Measurements from ENCODE around the gene CSRP1.

Gene CSRP1

DNA sequence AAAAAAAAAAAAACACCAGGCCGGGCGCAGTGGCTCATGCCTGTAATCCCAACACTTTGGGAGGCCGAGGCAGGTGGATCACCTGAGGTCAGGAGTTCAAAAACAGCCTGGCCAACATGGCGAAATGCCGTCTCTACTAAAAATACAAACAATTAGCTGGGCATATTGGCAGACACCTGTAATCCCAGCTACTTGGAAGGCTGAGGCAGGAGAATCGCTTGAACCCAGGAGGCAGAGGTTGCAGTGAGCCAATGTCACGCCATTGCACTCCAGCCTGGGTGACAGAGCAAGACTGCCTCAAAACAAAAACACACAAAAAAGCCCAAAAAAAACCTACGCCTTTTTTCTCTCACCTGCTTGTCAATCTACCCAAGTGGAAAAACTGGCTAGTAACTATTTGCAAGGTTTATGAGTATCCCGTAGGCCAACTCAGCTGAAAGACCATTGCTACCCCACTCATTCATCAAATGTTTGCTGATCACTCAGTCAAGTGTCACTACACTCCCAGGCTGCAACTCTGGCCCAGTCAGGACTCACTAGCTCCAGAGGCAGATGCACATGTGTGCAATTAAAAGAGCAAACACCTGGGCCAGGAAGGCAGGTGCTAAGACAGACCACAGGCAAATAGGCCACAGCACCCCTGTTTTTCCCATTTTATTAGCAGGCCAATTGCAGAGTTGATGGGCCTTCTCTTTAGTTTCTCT, 2.0 kb downstream of the CSRP1 start:
- TF ChIP-seq, protein P1, sequence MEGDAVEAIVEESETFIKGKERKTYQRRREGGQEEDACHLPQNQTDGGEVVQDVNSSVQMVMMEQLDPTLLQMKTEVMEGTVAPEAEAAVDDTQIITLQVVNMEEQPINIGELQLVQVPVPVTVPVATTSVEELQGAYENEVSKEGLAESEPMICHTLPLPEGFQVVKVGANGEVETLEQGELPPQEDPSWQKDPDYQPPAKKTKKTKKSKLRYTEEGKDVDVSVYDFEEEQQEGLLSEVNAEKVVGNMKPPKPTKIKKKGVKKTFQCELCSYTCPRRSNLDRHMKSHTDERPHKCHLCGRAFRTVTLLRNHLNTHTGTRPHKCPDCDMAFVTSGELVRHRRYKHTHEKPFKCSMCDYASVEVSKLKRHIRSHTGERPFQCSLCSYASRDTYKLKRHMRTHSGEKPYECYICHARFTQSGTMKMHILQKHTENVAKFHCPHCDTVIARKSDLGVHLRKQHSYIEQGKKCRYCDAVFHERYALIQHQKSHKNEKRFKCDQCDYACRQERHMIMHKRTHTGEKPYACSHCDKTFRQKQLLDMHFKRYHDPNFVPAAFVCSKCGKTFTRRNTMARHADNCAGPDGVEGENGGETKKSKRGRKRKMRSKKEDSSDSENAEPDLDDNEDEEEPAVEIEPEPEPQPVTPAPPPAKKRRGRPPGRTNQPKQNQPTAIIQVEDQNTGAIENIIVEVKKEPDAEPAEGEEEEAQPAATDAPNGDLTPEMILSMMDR (IDR thresholded peaks at IDR 0.05; ENCODE audit: low read depth, low read length, poor library complexity, severe bottlenecking) = no peak
- TF ChIP-seq EZH2phosphoT487 (IDR thresholded peaks at IDR 0.05; ENCODE audit: borderline replicate concordance, low read length) = no peak
- 0 out of 2 replicates have a peak, but pooled peaks cover 4% of the 10 kb centered on the region for H4K20me1 ChIP-seq (ENCODE audit: control insufficient read depth, insufficient read depth, low read depth, low read length)
- H3K79me2 ChIP-seq (ENCODE audit: control insufficient read depth, low read length) = peaks cover 46% of the 10 kb centered on the region

DNA sequence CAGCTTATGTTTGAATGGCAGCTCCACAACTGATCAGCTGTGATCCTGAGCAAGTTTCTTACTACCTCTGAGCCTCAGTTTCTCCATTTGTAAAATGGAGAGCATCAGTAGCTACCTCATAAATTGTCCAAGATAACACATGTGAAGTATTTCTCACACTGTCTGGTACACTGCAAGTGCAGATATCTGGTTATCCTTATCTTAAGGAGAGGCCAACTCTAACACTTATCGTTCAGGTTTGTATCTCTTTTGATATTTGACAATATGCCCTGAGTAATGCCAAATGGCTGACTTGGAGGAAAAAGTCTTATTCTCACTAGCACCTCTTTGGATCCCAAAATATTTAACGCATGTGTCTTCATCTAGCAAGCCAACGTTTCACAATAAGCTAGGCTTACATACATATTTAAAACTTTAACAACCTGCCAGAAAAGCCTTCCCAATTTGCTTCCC, 2.7 kb downstream of the CSRP1 start:
- Histone ChIP-seq H3K27ac (ENCODE audit: low read depth, low read length) (no peak overlapping the region), H3K79me2 (ENCODE audit: control insufficient read depth, low read length) (peaks cover 46% of the 10 kb centered on the region), H3K36me3 (ENCODE audit: control insufficient read depth, low read length) (peaks cover 7% of the 10 kb centered on the region; the same call in 1 of the 2 replicates), H3K4me1 (ENCODE audit: control insufficient read depth, low read length) (peaks cover 52% of the 10 kb centered on the region), H3K4me2 (ENCODE audit: low read length) (no peak overlapping the region), H3F3A (ENCODE audit: control insufficient read depth, insufficient read depth) (peaks cover 9% of the 10 kb centered on the region), H3K4me3 (ENCODE audit: low read length) (no peak overlapping the region), H3K9me2 (replicated peaks; ENCODE audit: control insufficient read depth, low read length) (no peaks in the 10 kb centered on the region), H3K9me3 (ENCODE audit: control insufficient read depth, insufficient read depth, low read length) (no peaks in the 10 kb centered on the region), H4K20me1 (ENCODE audit: control insufficient read depth, insufficient read depth, low read depth, low read length) (0 out of 2 replicates have a peak, but pooled peaks cover 4% of the 10 kb centered on the region), H3K27me3 (ENCODE audit: control insufficient read depth, low read length) (no peaks in the 10 kb centered on the region)
- TF ChIP-seq EZH2phosphoT487 (IDR thresholded peaks at IDR 0.05; ENCODE audit: borderline replicate concordance, low read length) = no peak
- TF ChIP-seq, protein P1 (IDR thresholded peaks at IDR 0.05; ENCODE audit: low read depth, low read length, poor library complexity, severe bottlenecking) = no peak

More for the DNA sequence above, 2.0 kb downstream of the CSRP1 start:
- H3K27ac ChIP-seq (ENCODE audit: low read depth, low read length) = 0 out of 2 replicates have a peak overlapping the region, but pooled peaks have one; percentile 42
- H3K9me3 ChIP-seq (ENCODE audit: control insufficient read depth, insufficient read depth, low read length) = no peaks in the 10 kb centered on the region
- peak overlapping the region; percentile 97 for H3K4me3 ChIP-seq (ENCODE audit: low read length)
- H3K4me1 ChIP-seq (ENCODE audit: control insufficient read depth, low read length) = peaks cover 60% of the 10 kb centered on the region
- no peaks in the 10 kb centered on the region for H3K27me3 ChIP-seq (ENCODE audit: control insufficient read depth, low read length)
- H3K9me2 ChIP-seq (replicated peaks; ENCODE audit: control insufficient read depth, low read length) = no peaks in the 10 kb centered on the region
- peaks cover 7% of the 10 kb centered on the region; the same call in 1 of the 2 replicates for H3K36me3 ChIP-seq (ENCODE audit: control insufficient read depth, low read length)
- H3K4me2 ChIP-seq (ENCODE audit: low read length) = peak overlapping the region; percentile 95
- H3F3A ChIP-seq (ENCODE audit: control insufficient read depth, insufficient read depth) = peaks cover 15% of the 10 kb centered on the region

DNA sequence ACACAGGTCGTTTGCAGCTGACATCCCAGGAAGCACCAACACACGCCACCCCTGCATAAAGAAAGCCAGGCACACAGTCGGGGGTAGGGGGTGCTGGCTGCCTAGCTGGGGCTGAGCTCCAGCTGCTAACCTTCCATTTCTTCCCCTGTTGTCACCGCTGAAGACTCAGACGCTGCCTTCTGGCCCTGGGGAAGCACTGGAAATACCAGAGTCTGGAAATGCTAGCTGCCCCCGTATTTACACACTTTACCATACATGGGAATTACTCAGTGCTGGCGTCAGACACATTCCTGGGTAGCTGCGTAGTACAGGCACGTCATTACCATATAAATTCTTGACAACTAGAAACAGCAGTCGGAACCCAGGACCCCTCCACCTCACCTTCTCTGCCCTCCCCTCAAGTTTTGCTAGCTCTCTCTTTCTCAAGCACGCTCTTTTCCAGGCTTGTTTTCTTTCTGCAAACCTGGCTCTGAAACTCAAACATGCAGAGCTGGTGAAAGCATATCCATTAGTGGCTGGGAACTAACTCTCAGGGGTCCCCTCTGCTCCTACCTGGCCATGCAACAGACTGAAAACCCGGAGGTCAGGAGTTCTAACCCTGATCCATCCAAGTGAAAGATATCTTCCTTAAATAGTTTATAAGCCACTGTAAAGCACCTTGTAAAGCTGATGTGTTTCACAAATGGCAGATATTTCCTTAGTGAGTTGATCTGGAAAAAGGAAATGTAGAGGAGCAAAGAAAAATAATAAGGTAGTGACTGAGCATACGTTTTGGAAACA, 3.3 kb downstream of the CSRP1 start:
- Histone ChIP-seq H3K9me3 (ENCODE audit: control insufficient read depth, insufficient read depth, low read length) (no peaks in the 10 kb centered on the region), H3K27me3 (ENCODE audit: control insufficient read depth, low read length) (no peaks in the 10 kb centered on the region), H3F3A (ENCODE audit: control insufficient read depth, insufficient read depth) (peaks cover 3% of the 10 kb centered on the region; the same call in 1 of the 2 replicates), H3K36me3 (ENCODE audit: control insufficient read depth, low read length) (peaks cover 7% of the 10 kb centered on the region; the same call in 1 of the 2 replicates), H3K9me2 (replicated peaks; ENCODE audit: control insufficient read depth, low read length) (no peaks in the 10 kb centered on the region), H3K4me1 (ENCODE audit: control insufficient read depth, low read length) (peaks cover 49% of the 10 kb centered on the region), H3K4me3 (ENCODE audit: low read length) (no peak overlapping the region), H3K27ac (ENCODE audit: low read depth, low read length) (no peak overlapping the region), H3K79me2 (ENCODE audit: control insufficient read depth, low read length) (peaks cover 46% of the 10 kb centered on the region), H3K4me2 (ENCODE audit: low read length) (no peak overlapping the region), H4K20me1 (ENCODE audit: control insufficient read depth, insufficient read depth, low read depth, low read length) (0 out of 2 replicates have a peak, but pooled peaks cover 4% of the 10 kb centered on the region)
- TF ChIP-seq, protein P1 (IDR thresholded peaks at IDR 0.05; ENCODE audit: low read depth, low read length, poor library complexity, severe bottlenecking) = no peak
- no peak for TF ChIP-seq EZH2phosphoT487 (IDR thresholded peaks at IDR 0.05; ENCODE audit: borderline replicate concordance, low read length)
